GM19372 (cell line): ENCODE results near the gene ERMP1.

Source experiments
- ATAC-seq: cut with Tn5 transposase; IDR thresholded peaks from one replicate; pipeline ENCODE4 v1.9.1; 2021; ENCODE audit warnings: mild to moderate bottlenecking, low read depth, moderate library complexity; ENCODE audit not compliant: unreplicated experiment

ERMP1 gene

DNA sequence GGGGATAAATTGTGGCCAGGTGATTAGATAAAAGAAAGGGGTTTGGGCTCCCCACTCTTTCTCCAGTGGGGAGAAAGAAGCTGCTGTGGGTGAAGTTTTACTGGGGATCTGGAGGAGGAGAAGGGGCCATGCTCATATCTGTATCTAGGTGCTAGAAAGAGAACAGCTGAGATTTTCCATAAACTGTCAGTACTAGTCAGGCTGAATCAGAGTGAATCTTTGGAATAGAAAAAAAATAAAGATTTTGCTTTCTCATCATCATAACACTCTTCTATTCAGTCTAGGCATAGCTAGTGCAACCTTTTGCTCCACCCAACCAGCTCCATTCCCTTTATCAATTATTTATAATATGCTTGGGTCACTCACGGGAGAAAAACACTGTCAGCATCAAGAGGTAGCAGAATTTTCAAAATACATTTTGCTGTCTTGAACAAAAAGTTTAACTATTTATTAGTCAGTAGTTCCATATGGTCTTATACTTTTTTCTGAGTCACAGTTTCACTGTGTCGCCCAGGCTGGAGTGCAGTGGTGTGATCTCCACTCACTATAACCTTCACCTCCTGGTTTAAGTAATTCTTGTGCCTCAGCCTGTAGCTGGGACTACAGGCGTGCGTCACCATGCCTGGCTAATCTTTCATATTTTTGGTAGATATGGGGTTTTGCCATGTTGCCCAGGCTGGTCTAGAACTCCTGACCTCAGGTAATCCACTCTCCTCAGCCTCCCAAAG is 21.3 kb upstream of the ERMP1 start:
- no peak for ATAC-seq

DNA sequence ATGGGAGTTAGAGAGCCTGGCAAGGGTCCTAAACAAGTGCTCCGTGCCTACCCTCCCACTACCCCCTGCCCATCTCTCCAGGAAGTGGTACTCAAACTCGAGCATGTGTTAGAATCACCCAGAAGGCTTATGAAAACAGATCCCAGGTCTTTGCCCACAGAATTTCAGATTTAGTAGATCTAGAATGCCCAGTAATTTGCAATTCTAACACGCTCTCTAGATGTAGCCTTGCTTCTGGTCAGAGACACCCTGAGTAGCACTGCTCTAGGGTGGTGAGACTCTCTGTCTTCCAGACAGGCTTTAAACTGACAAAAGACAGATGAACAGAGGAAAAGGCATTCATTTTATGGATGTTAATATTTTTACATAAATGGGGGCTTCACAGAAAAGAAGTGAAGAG is 20.7 kb upstream of the ERMP1 start:
- ATAC-seq = no peak

GRCh38 chr9:5852987-5853386 is 20.1 kb upstream of the ERMP1 start:
- ATAC-seq = no peak

DNA sequence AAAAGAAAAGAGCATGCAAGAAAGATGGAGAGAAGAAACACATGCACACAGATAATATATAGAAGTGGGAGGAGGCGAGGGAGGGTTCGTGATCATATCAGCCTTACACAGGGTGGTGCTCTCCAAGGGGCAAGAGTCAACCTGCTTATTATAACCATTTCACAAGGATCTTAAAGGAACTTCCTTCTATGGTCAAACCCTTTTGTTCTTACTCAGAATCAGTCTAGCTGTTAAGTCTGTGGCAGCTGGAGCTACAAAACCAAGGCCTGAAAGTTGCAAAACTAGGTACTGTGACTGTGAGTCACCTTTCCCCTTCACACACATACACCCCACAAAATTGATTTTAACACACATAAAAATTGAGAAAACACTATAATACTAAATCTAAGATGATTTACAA is 18.5 kb upstream of the ERMP1 start:
- ATAC-seq = peak; percentile 71

- no peak for ATAC-seq
Measured at GRCh38 chr9:5850724-5851122, 17.8 kb upstream of the ERMP1 start.

GRCh38 chr9:5848372-5848882 is 15.5 kb upstream of the ERMP1 start:
- ATAC-seq = peak; percentile 46

DNA sequence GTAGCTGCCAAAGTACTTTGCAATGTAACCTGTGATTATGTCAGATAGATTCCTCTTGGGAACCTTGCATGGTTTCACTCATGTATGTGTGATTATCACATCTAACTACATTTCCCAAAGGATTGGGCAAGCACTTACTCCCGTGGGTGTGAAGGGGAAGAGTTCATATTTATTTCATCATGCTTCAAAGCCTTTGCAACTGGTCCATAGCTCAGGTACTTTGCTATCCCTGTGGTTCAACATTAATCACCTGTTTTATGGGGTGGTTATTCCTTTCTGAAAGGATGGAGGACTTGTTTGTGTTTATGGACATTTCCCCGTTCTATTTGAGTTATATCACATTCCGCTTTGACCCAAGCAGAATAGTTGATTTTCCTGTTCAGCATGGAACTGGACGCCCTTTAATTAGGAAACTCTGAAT is 13.6 kb upstream of the ERMP1 start:
- no peak for ATAC-seq

GRCh38 chr9:5846096-5846495 is 13.2 kb upstream of the ERMP1 start:
- ATAC-seq = no peak

DNA sequence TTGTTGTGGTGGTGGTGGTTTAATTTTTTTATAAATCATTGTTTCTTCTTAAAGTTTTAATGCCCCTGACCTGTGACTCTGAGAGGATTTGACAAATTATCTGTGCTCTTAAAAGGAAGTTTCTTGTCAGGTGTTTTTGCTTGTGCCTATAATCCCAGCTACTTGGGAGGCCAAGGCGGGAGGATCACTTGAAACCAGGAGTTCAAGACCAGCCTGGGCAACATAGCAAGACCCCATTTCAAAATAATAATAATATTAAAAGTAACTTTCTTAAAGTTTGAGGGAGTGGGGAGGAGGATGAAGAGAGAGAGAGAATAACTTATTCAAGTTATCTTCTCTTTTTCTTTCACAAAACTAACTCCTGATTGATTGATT is 12.2 kb upstream of the ERMP1 start:
- no peak for ATAC-seq

GRCh38 chr9:5843794-5844471 is 11.0 kb upstream of the ERMP1 start:
- ATAC-seq = no peak

GRCh38 chr9:5842929-5843793 is 10.2 kb upstream of the ERMP1 start:
- ATAC-seq = no peak

- no peak for ATAC-seq
Measured at GRCh38 chr9:5841771-5842573, 9.1 kb upstream of the ERMP1 start.

- ATAC-seq = no peak
Measured at GRCh38 chr9:5840788-5841187, 7.9 kb upstream of the ERMP1 start.

- ATAC-seq = no peak
Measured at GRCh38 chr9:5839572-5839902, 6.6 kb upstream of the ERMP1 start.

DNA sequence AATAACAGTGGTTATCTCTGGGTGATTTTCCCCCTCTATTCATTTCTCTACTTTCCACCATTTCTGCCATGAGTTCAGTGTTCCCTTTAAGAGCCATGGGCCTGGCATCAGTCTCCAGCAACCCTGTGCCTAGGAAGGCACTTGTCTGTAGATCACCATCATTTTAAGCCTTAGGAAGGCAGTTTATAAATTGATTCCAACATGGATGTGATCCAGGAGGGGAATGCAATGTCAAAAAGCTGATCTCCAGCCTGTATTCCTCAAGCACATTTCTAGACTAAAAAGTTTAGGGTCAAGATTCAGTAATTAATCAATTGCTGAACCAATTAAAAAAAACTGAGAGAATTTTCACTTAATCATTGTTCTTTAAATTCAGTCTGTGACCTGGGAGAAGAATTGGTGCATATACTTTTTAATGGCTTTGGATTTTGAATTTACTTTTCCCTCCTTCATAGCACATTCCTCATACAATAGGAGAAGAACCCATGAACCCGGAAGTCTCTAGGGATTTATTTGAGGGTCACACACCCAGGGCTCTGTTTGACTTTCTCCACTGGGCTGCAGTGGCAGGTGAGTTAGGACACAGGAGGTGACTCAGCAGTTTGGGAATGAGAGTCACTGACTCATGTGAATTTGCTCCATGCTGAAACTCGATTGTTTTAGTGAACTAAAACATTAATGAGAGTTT is 6.1 kb upstream of the ERMP1 start:
- no peak for ATAC-seq

GRCh38 chr9:5835808-5836207 is 2.9 kb upstream of the ERMP1 start:
- ATAC-seq = no peak

GRCh38 chr9:5834214-5834613 is 1.3 kb upstream of the ERMP1 start:
- ATAC-seq = no peak

GRCh38 chr9:5832071-5832537 is 813 bp downstream of the ERMP1 start:
- peak; percentile 1 for ATAC-seq

GRCh38 chr9:5825895-5826622 is 6.9 kb downstream of the ERMP1 start:
- ATAC-seq = no peak
